HG02763 (cell line): ENCODE measurements around the gene AQP2.
"Not testable (repeated sequence)": the region's sequence is repeated elsewhere in the genome, so short reads cannot be mapped to it uniquely, and the experiment has no call there.

Experiments
- ATAC-seq: cut with Tn5 transposase; IDR thresholded peaks from one replicate; pipeline ENCODE4 v1.9.1; 2021; ENCODE audit warnings: mild to moderate bottlenecking, moderate library complexity; ENCODE audit not compliant: unreplicated experiment

AQP2 gene

GRCh38 chr12:49984476-49985359 is 34.2 kb downstream of the AQP2 start:
- ATAC-seq = no peak

GRCh38 chr12:49985981-49986380 is 35.4 kb downstream of the AQP2 start:
- no peak for ATAC-seq

- ATAC-seq = not testable (repeated sequence)
Observed at GRCh38 chr12:49986476-49986875, 35.9 kb downstream of the AQP2 start.

GRCh38 chr12:49987625-49988303 is 37.2 kb downstream of the AQP2 start:
- ATAC-seq = no peak

- not testable (repeated sequence) for ATAC-seq
Observed at GRCh38 chr12:49989400-49989799, 38.9 kb downstream of the AQP2 start.

GRCh38 chr12:49990273-49990672 is 39.7 kb downstream of the AQP2 start:
- ATAC-seq = no peak

GRCh38 chr12:49998453-49998852 is 47.9 kb downstream of the AQP2 start:
- no peak for ATAC-seq

GRCh38 chr12:50003595-50003994 is 53.1 kb downstream of the AQP2 start:
- ATAC-seq = no peak

- ATAC-seq = no peak
Observed at GRCh38 chr12:50004696-50005095, 54.2 kb downstream of the AQP2 start.

- ATAC-seq = no peak
Observed at GRCh38 chr12:50005175-50005574, 54.6 kb downstream of the AQP2 start.

- no peak for ATAC-seq
Observed at GRCh38 chr12:50006280-50006679, 55.7 kb downstream of the AQP2 start.

GRCh38 chr12:50006754-50007442 is 56.4 kb downstream of the AQP2 start:
- no peak for ATAC-seq
